SJSA1 (cell line): Measurements from ENCODE around the gene WWOX. TPM values are rescaled to one million over a fixed set of nuclear protein-coding genes. Genes with fewer than 3 reads are reported as not detected.

Source experiments
- DNase-seq, 2 experiments: peaks; one replicate each; pipeline ENCODE4 v3.0.0-alpha.2; 2015 to 2020; ENCODE audit warnings: low spot score in 2 of 2, low read depth in 1 of 2
- H3K27ac ChIP-seq: fragments of 250-450 bp; sonication (Bioruptor Pico); 2 replicates; pipeline ENCODE4 v1.5.1; 2020; ENCODE audit warnings: mild to moderate bottlenecking, moderate library complexity
- H3K27me3 ChIP-seq: fragments of 250-450 bp; sonication (Bioruptor Pico); replicated peaks from 2 replicates; pipeline ENCODE4 v1.5.1; 2020; ENCODE audit warnings: mild to moderate bottlenecking, moderate library complexity
- H3K36me3 ChIP-seq: fragments of 250-450 bp; sonication (Bioruptor Pico); 2 replicates; pipeline ENCODE4 v1.5.1; 2020; ENCODE audit warnings: mild to moderate bottlenecking
- H3K4me1 ChIP-seq: fragments of 250-450 bp; sonication (Bioruptor Pico); replicated peaks from 2 replicates; pipeline ENCODE4 v1.6.1; 2021; ENCODE audit warnings: mild to moderate bottlenecking
- H3K4me3 ChIP-seq: fragments of 250-450 bp; sonication (Bioruptor Pico); 2 replicates; pipeline ENCODE4 v1.5.1; 2020; ENCODE audit warnings: mild to moderate bottlenecking
- H3K9me3 ChIP-seq: fragments of 250-450 bp; sonication (Bioruptor Pico); replicated peaks from 2 replicates; pipeline ENCODE4 v1.5.1; 2020; ENCODE audit warnings: mild to moderate bottlenecking
- total RNA-seq: library from RNA; depleted of rRNA; stranded (reverse); fragments of >200 nt; shearing (Covaris generic); gene quantifications from 2 replicates; pipeline ENCODE4 v1.2.3, GENCODE V29; 2014

Gene WWOX
- total RNA-seq, 1 experiment from 2014 or later: 13.4 TPM

DNA sequence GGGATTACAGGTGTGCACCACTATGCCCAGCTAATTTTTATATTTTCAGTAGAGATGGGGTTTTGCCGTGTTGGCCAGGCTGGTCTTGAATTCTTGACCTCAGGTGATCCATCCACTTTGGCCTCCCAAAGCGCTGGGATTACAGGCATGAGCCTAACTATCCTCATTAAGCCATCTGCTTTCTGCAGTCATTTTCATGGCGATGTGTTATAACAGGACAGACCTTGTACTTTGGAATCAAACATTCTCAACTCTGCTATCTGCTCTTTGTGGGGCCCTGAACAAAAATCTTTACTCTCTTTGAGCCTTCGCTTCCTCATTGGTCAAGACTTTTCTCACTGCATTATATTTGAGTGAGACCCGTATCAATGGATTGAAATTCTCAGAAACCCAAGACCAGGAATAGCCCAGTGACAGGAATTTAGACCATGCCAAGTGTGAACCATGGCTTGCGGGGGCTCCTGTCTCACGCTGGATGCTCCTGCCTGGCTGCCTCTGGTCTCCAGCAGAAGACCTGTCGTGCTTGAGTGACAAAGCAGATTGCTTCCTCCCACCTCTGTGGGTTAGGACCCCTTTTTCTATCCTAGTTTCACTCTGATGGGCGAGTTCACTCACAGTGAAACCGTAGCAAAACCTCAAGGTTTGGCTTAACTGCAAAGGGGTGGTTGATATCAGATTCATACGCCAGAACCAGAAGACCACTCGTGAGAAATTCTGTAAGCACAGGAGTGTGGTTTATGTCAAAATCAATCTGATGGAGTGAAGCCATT, 982.0 kb downstream of the WWOX start:
- no peaks in the 10 kb centered on the region for H3K4me1 ChIP-seq
- DNase-seq: no peak
- H3K36me3 ChIP-seq: no peaks in the 10 kb centered on the region
- H3K27me3 ChIP-seq: no peaks in the 10 kb centered on the region
- no peak overlapping the region for H3K27ac ChIP-seq
- no peak overlapping the region for H3K4me3 ChIP-seq
- peaks cover 7% of the 10 kb centered on the region; the same call in 1 of the 2 replicates for H3K9me3 ChIP-seq

DNA sequence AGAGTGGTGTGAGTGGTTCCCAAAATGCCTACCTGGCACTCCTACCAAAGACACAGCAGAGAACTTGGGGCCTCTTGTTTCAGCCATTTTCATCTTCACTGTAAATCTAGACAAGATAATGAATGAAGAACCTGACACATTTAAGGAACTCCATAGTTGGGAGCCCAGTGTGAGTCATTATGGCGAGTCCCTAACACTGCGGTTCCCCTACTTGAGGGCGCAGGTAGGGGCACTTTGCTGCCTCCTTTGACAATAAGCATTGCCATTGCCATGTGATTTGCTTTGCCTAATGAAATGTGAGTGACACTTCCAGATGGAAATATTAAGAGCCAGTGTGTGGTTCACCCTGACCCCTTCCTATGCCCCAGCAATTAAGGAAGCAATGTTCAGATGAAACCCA, 983.5 kb downstream of the WWOX start:
- no peak for DNase-seq
- H3K27ac ChIP-seq: no peak overlapping the region
- no peaks in the 10 kb centered on the region for H3K4me1 ChIP-seq
- H3K27me3 ChIP-seq: no peaks in the 10 kb centered on the region
- H3K9me3 ChIP-seq: 0 out of 2 replicates have a peak, but pooled peaks cover 6% of the 10 kb centered on the region
- no peaks in the 10 kb centered on the region for H3K36me3 ChIP-seq
- H3K4me3 ChIP-seq: no peak overlapping the region

DNA sequence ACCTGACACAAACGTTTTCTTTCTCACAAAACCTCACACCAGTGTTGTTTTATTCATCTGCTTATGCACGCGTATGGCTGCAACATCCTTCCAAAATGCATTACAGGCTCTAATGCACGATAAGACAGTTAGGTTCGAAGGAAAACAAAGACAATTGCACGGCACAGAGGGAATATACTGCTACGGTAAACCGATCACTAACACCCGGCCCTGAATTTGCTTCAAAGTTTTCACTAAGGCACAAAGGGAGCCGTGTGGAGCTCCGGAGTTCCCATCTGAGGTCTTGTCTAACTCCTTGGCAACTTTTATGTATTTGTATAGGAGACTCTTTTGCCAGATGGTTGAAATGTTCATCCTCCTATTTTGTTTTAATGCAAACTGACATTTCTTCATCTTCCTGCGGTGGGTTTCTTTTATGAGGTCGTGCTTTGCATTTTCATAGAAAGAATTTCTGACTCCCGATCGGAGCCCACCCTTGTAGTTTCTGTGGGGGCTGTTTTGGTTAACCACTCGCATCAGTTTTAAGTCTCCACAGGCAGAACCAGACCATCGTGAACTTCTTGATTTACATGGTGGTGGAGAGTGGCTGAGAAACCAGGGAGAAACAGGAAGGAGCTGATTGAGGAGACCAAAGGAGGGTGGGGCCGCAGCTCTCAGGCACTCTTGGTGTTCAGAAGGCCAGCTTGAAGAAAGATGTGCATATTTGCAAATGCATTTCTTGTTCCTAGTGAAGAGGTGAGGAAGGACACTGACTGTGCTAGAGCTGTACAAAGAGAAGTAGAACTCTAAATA, 984.2 kb downstream of the WWOX start:
- H3K27me3 ChIP-seq: no peaks in the 10 kb centered on the region
- H3K36me3 ChIP-seq: no peaks in the 10 kb centered on the region
- DNase-seq: no peak
- 0 out of 2 replicates have a peak, but pooled peaks cover 3% of the 10 kb centered on the region for H3K9me3 ChIP-seq
- H3K27ac ChIP-seq: no peak overlapping the region
- H3K4me1 ChIP-seq: no peaks in the 10 kb centered on the region
- H3K4me3 ChIP-seq: no peak overlapping the region

DNA sequence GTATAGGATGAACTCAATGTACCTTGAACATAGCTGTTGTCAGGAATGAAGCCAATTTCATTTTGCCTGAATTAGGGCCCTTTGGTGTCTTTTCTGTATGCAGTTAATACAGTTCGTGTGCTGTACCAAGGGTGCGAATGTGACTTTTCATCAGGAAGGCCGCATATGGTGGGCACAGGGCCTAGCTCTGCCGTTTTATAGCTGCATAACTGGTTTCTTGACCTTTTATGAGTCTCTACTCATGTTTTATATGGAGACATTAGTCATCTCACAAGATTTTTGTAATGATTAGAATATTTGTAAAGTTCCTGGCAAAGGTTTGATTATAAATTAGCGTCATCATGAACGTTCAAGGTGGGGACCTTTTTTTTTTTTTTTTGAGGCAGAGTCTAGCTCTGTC, 989.5 kb downstream of the WWOX start:
- Histone ChIP-seq H3K4me3 (no peak overlapping the region), H3K9me3 (no peaks in the 10 kb centered on the region), H3K27me3 (no peaks in the 10 kb centered on the region), H3K4me1 (no peaks in the 10 kb centered on the region), H3K36me3 (no peaks in the 10 kb centered on the region), H3K27ac (no peak overlapping the region)
- no peak for DNase-seq

DNA sequence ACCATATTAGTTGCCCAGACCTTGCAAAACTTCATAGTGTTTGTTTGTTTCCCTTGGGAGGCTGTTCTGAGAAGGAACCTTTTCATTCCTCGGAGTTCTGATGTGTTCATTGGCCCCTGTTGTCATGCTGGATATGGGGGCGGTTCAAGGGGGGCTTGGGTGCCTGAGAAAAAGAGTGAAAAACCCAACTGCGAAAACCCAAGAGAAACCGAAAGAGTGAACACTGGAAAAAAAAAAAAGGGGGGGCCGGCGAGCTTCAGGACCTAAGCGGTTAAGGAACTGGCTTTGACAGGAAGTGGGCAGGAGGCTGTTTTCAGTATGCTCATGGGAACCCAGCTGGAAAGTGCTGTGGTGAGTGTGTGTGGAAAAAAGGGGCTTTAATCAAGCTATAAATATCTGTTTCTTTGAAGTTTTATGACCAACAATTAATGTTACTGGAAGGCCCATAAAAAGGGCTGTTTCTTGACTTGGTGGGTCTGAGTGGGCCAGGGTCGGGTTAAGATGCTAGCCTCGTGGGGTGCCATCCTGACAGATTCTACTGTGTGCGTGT, 990.4 kb downstream of the WWOX start:
- DNase-seq: no peak
- no peaks in the 10 kb centered on the region for H3K4me1 ChIP-seq
- no peaks in the 10 kb centered on the region for H3K27me3 ChIP-seq
- H3K9me3 ChIP-seq: no peaks in the 10 kb centered on the region
- no peak overlapping the region for H3K27ac ChIP-seq
- no peak overlapping the region for H3K4me3 ChIP-seq
- no peaks in the 10 kb centered on the region for H3K36me3 ChIP-seq

DNA sequence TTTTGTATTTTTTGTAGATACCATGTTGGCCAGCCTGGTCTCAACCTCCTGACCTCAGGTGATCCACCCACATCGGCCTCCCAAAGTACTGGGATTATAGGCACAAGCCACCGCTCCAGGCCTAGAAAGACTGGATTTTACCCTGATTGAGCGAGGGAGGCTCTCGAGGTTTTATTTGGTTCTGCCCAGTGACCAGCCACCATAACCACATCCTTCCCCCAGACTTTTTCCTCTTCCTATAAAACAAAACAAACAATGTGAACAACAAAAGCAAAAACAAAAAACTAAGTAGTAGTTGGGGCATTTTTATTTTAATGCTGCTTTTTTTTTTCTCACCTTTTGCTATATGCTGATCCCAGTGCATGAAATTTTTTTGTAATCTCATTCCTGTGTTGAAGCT, 991.5 kb downstream of the WWOX start:
- no peak overlapping the region for H3K4me3 ChIP-seq
- H3K27me3 ChIP-seq: no peaks in the 10 kb centered on the region
- DNase-seq: no peak
- H3K4me1 ChIP-seq: no peaks in the 10 kb centered on the region
- H3K36me3 ChIP-seq: no peaks in the 10 kb centered on the region
- no peak overlapping the region for H3K27ac ChIP-seq
- H3K9me3 ChIP-seq: no peaks in the 10 kb centered on the region

DNA sequence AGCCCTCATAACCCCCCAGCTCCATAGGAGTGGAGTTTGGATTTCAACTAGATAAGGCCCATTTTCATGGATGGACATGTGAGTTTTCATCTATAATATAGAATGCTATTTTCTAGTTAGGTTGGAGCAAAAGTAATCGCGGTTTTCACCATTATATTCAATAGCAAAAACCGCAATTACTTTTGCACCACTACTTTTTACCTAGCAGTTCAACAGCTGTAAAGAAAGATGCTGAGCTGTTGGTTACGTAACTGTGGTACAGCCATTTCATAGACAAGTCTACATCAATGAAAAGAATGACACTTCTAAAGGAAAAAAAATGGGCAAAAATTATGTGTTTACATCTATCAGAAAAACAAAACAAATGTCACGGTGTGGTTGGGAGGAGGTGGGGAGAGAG, 993.4 kb downstream of the WWOX start:
- DNase-seq: no peak
- Histone ChIP-seq H3K4me3 (no peak overlapping the region), H3K4me1 (no peaks in the 10 kb centered on the region), H3K27ac (no peak overlapping the region), H3K9me3 (no peaks in the 10 kb centered on the region), H3K27me3 (no peaks in the 10 kb centered on the region), H3K36me3 (no peaks in the 10 kb centered on the region)

DNA sequence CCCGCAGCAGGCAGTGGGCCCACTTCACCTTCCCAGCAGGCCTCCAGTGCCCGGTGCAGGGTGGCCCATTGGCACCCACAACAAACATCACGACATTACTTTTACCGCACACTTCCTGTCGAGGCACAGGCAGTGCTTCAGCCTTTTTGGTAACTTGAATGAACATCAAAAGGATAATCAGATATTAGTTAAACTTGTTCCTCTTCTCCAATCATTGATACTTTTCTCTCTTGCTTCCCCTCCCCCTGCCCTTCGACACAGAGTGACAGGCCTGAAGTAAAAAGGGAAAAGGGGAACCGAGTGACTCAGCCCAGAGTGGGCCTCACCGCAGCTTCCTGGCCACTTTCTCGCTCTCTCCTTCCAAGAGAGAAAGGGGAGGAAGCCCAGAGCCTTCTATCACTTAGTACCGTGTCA, 994.1 kb downstream of the WWOX start:
- Histone ChIP-seq H3K36me3 (no peaks in the 10 kb centered on the region), H3K9me3 (no peaks in the 10 kb centered on the region), H3K27me3 (no peaks in the 10 kb centered on the region), H3K4me1 (no peaks in the 10 kb centered on the region), H3K27ac (no peak overlapping the region), H3K4me3 (no peak overlapping the region)
- no peak for DNase-seq

DNA sequence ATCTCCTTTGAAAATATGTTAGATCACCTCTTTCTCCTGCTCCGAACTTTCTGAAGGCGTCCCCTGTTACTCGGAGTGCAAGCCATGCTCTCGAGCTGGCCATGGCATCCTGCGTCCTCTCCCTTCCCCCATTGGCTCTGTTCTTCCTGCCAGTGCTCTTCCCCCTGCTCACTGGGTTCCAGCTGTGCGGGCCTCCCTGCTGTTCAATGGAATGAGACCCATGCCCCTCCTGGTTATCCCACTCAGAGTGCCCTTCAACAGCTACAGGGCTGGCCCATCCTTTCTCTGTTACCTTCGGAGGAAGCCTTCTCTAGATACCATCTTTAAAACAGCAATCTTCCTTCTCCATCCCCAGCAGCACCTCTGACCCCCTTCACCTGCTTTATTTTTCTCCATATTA, 996.8 kb downstream of the WWOX start:
- H3K4me3 ChIP-seq: no peak overlapping the region
- H3K27ac ChIP-seq: no peak overlapping the region

DNA sequence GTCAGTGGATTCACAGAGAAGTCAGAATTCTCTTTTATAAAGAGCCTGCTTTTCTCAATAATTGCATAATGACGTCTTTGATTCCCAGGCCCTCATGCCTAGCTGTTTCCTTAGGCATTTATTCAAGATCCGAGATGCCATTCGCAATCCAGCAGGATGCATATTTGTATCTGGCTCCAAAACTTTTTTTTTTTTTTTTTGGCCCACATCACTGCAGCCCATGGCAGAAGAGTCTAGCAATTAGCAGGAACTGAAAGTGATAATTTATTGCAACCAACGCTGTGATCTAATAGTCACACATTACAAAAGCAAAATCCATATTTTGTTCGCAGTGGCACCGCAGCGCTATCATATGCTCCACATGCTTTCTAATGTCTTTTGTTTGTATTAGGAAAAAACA, 997.7 kb downstream of the WWOX start:
- H3K4me3 ChIP-seq: no peak overlapping the region
- DNase-seq: no peak

More for the DNA sequence above, 996.8 kb downstream of the WWOX start:
- Histone ChIP-seq H3K9me3 (no peaks in the 10 kb centered on the region), H3K27me3 (no peaks in the 10 kb centered on the region), H3K4me1 (no peaks in the 10 kb centered on the region), H3K36me3 (no peaks in the 10 kb centered on the region)
- no peak for DNase-seq

DNA sequence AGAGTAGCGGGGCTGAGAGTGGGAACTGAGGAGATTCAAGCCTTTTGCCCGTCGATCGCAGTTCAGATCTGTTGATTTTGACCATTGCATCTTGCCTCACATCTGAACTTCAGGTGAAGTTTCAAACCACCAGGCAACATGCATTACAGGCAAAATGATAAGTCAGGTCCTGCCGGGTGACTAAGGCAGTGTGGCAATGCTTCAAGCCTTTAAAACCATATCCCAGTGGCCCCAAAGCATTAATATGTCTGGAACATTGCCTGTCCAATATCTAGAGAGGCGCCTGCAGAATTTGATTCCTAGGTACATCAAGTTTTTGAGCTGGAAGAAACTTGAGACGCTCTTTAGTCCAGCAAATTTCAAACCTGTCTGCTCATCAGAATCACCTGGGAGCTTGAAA, 998.3 kb downstream of the WWOX start:
- H3K27ac ChIP-seq: no peak overlapping the region
- no peaks in the 10 kb centered on the region for H3K9me3 ChIP-seq
- no peak overlapping the region for H3K4me3 ChIP-seq
- no peaks in the 10 kb centered on the region for H3K4me1 ChIP-seq
- DNase-seq: no peak
- H3K36me3 ChIP-seq: no peaks in the 10 kb centered on the region
- no peaks in the 10 kb centered on the region for H3K27me3 ChIP-seq

More for the DNA sequence above, 997.7 kb downstream of the WWOX start:
- H3K27me3 ChIP-seq: no peaks in the 10 kb centered on the region
- no peak overlapping the region for H3K27ac ChIP-seq
- no peaks in the 10 kb centered on the region for H3K9me3 ChIP-seq
- no peaks in the 10 kb centered on the region for H3K4me1 ChIP-seq
- no peaks in the 10 kb centered on the region for H3K36me3 ChIP-seq

DNA sequence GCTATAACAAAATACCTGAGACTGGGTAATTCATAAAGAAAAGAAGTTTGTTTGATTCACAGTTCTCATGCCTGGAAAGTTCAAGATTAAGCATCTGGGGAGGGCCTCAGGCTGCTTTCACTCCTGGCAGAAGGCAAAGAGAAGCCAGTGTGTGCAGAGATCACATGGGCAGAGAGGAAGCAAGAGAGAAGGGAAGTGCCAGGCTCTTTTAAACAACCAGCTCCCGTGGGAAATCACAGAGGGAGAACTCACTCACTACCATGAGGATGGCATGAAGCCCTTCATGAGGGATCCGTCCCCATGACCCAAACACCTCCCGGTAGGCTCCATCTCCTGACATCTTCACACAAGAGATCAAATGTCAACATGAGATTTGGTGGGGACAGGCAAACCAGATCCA, 999.5 kb downstream of the WWOX start:
- Histone ChIP-seq H3K27me3 (no peaks in the 10 kb centered on the region), H3K36me3 (no peaks in the 10 kb centered on the region), H3K4me1 (no peaks in the 10 kb centered on the region), H3K9me3 (no peaks in the 10 kb centered on the region), H3K4me3 (no peak overlapping the region), H3K27ac (no peak overlapping the region)
- no peak for DNase-seq

DNA sequence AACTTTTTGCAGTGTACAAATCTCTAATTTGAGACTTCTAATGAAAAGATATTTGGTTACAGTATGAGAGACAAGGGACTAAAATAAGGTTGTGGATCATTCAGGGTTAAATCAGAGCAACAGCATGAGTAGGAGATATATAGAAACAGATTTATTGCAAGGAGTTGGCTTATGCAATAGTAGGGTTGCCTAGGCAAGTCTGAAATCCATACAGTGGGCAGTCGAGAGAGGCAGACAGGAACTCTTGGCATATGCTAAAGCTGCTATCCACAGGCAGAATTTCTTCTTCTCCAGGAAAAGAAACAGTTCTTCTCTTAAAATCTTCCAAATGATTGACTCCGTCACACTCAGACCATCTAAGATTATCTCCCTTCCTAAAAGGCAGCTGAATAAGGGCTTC, 1000.3 kb downstream of the WWOX start:
- Histone ChIP-seq H3K27ac (no peak overlapping the region), H3K36me3 (no peaks in the 10 kb centered on the region), H3K9me3 (no peaks in the 10 kb centered on the region), H3K4me3 (no peak overlapping the region), H3K4me1 (no peaks in the 10 kb centered on the region), H3K27me3 (no peaks in the 10 kb centered on the region)
- no peak for DNase-seq

DNA sequence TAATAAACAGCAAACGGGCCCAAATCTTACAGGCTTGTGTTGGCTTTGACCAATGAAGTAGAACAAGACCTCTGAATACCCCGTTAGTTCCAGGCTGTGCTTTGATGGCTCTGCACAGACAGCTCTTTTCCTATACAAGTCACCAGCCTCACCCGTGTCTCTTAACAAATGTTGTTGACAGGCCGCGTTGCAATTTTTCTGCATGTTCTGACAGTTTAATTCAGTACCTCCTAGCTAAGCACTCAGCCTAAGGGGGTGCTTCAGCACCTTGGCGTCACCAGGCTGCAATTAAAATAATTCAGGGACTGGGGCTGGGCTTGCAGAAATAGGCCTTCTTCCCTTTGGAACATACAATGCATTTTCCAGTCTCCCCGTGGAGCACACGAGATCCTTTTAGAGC, 1001.0 kb downstream of the WWOX start:
- Histone ChIP-seq H3K9me3 (no peaks in the 10 kb centered on the region), H3K27ac (no peak overlapping the region), H3K27me3 (no peaks in the 10 kb centered on the region), H3K4me3 (no peak overlapping the region), H3K36me3 (no peaks in the 10 kb centered on the region), H3K4me1 (no peaks in the 10 kb centered on the region)
- DNase-seq: no peak
